ENCODE measurements around the gene VRTN. TPM values are rescaled to one million over a fixed set of nuclear protein-coding genes. Genes with fewer than 3 reads are reported as not detected.

VRTN gene
- total RNA-seq, 2 experiments from 2014 or later: not detected

Other genes starting within 250 kb of the VRTN start
- not detected for gene VSX2, start 109.0 kb upstream of the VRTN start, total RNA-seq
- gene ABCD4, start 45.5 kb upstream of the VRTN start, total RNA-seq: 10 to 100 TPM; 43.0 to 43.1 TPM
- gene SYNDIG1L, start 77.7 kb downstream of the VRTN start, total RNA-seq: not detected
- 10 to 100 TPM; 27.3 to 56.9 TPM for gene NPC2, start 144.8 kb downstream of the VRTN start, total RNA-seq
- gene ISCA2, start 145.3 kb downstream of the VRTN start, total RNA-seq: 10 to 100 TPM; 29.5 to 35.9 TPM